Myocyte (in vitro differentiated cells): ENCODE results near the gene C18orf32. TPM values are rescaled to one million over a fixed set of nuclear protein-coding genes. Genes with fewer than 3 reads are reported as not detected.
"Not testable (repeated sequence)": the region's sequence is repeated elsewhere in the genome, so short reads cannot be mapped to it uniquely, and the experiment has no call there.

ENCODE experiments used
- DNase-seq: peaks from one replicate; pipeline ENCODE4 v3.0.0-alpha.2; 2012; ENCODE audit warnings: low read depth
- total RNA-seq: library from RNA; depleted of rRNA; stranded (reverse); fragments of >200 nt; gene quantifications from 2 replicates; pipeline ENCODE4 v1.2.3, GENCODE V29; 2014

Gene C18orf32
- total RNA-seq, 1 donor from 2014 or later: 45.0 TPM

DNA sequence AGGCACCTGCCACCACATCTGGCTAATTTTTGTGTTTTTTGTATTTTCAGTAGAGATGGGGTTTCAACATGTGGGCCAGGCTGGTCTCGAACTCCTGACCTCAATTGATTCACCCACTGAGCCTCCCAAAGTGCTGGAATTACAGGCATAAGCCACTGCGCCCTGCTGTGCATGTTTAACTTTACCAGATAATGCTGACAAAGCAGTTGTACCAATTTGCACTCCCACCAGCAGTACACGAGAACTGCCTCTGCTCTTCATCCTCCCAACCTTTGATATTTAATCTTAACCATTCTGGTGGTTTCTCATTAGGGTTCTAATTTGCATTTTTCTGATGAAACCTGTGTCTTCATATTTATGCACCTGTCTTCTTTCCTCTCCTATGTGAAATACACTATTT is 14.6 kb downstream of the C18orf32 start:
- no peak for DNase-seq

- DNase-seq: no peak
Observed at GRCh38 chr18:49471532-49471931, 15.5 kb downstream of the C18orf32 start.

- DNase-seq: no peak
Observed at GRCh38 chr18:49467599-49467998, 19.4 kb downstream of the C18orf32 start.

- DNase-seq: peak; percentile 31
Observed at GRCh38 chr18:49467019-49467563, 19.9 kb downstream of the C18orf32 start.

DNA sequence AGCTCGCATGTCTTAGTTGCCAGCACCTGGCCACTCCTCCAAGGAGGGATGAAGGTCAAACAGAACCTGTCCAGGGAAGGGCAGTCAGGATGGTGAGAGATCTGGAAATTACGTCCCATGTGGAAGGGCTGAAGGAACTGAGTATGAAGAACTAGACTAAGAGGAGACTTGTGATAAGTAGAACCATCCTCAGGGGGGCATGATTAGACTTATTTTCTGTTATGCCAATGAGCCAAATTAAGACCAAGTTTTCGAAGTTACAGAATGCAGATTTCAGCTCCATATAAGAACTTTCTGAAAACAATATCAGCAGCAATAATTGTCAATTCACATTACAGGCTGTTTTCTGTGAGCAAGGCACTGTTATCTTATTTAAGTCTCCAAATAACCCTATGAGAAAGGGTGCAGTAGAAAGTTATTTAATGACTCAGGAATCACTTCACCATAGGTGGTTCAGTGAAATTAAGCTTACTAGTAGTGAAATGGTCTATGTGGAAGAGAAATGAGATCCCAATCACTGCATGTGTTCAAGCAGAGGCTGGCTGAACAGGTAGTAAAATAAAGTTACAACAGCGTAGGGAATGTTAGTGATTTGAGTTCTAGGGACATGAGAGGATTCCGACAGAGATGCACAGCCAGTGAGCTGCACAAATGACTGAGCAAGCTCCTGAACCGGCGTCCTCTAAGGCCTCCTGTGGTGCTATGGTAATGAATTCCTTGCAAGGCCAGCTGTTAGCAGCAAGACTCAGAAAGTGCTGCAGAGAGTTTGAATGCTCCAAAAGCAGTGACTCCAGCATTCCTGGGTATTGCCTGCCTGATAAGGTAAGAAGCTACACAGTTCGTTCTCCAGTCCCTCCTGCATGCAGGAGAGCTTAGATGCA is 22.1 kb downstream of the C18orf32 start:
- DNase-seq: no peak

- DNase-seq: no peak
Observed at GRCh38 chr18:49461602-49461977, 25.4 kb downstream of the C18orf32 start.

DNA sequence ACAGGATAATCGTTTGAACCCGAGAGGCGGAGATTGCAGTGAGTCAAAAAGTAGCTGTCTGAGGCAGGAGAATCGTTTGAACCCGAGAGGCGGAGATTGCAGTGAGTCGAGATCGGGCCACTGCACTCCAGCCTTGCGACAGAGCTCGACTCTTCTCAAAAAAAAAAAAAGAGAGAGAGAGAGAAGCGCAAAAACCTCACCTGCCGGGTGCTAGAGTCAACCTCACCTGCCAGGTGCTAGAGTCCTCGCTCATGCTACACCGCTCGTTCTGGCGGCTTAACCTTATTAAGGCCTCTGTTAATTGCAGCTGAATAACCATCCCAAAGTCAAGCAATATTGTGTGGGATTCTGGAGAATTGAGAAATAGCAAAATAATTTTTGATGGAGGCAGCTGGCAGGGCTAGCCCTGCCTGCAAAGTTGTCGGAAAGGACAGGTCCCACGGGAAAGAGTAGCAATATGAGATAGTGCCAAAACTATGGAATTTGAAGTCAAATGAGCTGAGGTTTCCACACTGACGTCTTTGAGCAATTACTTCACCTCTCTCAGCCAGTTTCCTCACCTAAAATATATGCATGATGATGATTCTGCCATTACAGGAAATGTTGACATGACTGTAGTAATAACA is 25.9 kb downstream of the C18orf32 start:
- DNase-seq: no peak

DNA sequence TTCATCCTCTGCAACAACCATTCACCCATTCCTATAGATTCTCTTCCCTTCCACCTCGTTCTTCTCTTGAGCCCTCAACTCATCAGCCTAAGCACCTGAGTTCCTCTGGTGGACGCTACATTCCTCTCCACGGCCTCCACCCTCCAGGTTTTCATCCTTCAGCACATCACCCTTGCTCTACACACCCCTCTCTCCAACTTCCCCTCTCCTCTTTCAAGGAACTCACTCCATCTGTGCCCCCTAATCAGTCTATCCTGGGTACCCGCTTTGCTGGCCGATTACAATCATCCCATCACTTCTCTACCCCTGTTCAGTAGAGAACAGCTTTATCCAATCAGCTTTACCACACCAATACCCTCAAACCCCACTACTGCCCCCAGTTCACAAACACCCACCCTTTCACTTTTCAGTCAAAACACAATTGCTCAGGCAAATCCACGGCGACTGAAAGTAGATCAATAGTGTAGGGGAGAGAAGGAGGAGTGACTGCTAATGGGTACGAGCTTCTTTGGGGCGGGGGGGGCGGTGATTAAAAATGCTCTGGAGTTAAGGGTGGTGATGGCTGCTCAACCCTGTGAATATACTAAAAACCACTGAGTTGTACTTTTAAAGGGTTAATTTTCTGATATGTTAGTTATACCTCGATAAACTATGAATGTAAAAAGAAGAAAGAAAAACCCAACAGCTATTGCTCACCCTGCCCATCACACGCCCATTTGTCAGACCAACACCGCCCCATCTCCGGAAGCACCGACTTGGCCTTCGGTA is 27.4 kb downstream of the C18orf32 start:
- DNase-seq: no peak

DNA sequence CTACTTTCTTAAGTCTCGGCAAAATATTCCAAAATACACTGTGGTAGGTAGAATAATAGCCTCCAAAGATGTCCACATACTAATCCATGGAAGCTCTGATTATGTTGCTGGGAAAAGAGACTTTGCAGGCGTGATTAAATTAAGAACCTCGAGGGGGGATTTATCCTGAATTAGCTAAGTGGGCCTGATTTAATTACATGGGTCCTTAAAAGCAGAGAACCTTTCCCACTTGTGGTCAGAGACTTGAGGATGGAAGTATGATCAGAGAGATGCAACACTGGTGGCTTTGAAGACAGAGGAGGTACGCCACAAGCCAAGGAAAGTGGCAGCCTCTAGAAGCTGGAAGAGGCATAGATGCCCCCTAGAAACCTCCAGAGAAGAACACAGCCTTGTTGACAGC is 29.4 kb downstream of the C18orf32 start:
- no peak for DNase-seq

DNA sequence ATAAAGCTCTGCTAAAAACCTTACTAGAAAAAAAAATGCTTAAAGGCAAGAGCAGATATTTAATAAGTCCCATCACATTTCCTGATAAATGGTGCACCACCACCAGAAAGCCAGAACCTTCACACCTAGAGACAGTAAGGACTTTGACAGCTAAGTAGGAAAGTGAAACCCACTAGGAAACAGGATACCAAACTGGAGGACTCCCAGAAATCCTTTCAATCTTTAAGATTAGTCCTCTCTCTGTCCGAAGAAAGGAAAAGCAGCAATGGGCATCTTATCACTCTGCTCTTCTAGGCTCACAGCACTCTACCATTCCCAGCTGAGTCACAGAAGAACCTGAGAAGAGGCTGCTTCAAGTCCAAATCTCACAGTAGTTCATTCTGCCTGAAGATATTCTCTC is 30.2 kb downstream of the C18orf32 start:
- DNase-seq: no peak

DNA sequence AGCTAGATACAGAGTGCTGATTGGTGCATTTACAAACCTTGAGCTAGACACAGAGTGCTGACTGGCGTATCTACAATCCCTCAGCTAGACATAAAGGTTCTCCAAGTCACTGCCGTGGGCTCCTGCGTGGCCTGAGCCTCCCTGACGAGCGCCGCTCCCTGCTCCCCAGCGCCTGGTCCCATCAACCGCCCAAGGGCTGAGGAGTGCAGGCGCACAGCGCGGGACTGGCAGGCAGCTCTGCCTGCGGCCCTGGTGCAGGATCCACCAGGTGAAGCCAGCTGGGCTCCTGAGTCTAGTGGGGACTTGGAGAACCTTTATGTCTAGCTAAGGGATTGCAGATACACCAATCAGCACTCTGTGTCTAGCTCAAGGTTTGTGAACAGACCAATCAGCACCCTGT is 34.5 kb downstream of the C18orf32 start:
- DNase-seq: not testable (repeated sequence)

DNA sequence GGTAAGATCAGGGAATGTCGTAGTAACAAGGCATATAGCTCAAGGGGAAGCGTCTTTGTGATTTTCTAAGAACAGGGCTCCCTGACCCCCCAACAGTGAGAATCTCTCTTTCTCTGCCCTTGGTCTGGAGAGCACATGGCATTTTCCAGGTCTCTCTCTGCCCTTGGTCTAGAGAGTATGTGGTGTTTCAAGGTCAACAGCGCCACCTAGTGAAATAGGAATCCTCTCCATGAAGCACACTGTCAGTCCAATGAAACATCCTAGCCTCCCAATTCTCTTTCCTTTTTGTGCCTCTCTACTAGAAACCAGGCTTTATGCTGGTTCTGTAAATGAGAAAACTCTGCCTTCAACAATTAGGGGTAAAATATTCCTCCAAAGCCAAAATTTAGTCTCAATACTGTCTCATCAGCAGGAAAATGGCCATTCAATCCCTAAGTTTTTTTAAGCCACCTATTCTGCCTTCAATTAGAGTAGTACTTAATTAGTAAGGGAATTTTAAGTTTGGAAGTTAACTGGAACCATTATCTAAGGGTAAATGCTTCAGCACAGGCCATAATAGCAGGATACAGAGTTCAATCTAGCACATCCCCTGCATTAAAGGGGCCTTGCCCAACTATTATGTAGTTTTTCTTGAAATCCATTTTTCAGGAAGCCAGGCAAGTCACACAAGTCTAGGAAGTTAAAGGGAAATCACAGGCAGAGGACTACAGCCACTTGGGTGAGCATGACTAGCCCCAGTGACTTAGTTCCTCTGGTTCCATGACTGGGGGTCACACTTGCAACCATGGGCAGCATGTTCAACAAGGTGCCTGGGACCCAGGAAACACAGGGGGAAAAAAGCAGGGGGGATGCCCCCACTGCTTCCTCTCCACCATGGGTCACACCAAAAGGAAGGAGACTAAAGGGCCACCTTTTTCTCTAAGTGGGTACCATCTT is 39.0 kb downstream of the C18orf32 start:
- no peak for DNase-seq

DNA sequence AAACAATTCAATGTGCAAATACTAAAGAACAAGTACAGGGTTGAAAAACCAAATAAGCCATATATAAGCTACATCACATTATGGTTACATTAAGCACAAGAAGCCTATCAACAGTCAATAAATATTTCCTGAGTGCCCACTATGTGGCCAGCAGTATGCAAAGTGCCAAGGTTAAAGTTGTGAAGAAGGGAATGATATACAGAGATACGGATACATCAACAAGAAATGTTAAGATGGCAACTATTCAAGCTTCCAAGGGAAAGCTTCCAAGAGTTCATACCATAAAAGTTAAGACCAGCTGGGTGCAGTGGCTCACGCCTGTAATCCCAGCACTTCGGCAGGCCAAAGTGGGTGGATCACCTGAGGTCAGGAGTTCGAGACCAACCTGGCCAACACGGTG is 40.6 kb downstream of the C18orf32 start:
- DNase-seq: no peak

GRCh38 chr18:49444581-49444980 is 42.5 kb downstream of the C18orf32 start:
- DNase-seq: no peak

DNA sequence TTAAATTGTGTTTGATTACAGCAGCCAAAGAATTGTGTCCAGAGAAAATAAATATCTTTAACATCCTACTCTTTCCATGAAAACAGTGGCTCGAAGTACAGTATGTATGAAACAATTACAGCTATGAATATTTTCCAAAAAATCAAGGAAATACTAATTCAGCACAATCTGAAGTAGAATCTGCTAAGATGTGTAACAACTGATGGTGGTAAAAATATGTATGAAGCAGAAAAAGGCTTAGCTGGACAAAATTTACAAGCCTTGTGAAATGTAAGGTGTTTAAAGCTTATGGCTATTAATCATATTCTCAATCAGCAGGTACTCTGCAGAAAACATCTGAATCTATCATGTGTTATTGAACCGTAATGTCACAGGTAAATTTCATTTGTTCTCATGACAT is 43.2 kb downstream of the C18orf32 start:
- DNase-seq: no peak

GRCh38 chr18:49441338-49441938 is 45.6 kb downstream of the C18orf32 start:
- DNase-seq: peak; percentile 29

DNA sequence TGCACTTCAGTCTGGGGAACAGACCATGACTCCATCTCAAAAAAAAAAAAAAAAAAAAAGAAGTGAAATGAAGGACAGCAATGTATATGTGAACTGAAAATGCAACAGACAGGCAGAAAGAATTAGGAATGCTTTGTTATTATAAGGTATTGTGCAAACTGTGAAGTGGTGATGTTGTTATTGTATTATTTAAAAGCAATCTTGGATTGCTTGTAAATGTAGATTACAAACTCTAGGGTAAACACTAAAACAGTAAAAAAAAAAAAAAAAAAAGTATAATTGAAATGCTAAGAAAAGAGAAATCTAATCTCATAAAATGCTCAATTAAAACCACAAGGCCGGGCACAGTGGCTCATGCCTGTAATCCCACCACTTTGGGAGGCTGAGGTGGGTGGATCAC is 51.9 kb downstream of the C18orf32 start:
- DNase-seq: no peak

- DNase-seq: no peak
Observed at GRCh38 chr18:49432602-49433001, 54.4 kb downstream of the C18orf32 start.

DNA sequence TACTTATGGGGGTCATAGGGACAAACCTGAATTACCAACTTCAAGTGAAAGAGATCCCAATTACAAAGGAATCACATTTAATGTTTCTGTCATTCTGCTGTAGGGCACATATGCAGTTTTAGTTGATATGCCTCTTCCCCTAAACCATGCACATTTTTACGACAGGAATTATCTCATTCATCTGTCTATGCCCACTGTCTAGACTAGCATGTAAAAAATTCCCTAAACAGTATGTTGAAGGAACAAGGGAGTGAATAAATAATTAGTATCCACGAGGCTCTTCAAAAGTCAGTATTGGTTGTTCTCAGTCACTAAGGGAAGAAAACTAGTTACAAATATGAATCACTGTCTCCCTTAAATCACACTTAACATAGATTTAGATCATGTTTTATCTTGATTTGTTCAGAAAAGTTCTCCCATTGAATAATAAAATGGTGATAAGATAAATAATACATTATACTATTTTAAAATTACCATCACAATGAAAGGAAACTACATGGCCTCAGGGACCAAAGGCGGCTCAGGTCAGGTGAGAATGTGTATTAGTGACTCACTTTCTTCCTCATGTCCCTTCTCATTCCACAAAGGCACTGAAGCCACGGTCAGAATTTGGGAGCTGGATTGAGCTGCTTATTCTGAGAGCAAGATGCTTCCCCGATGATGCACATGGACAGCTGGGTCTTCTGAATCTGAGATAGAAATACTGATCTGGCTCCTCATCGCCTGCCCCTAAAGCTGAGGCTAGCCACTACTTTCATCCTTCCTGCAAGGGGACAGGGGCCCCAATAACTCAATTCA is 55.7 kb downstream of the C18orf32 start:
- peak; percentile 95 for DNase-seq
